Measurements from ENCODE around the gene GDAP2.
"Not testable (repeated sequence)": the region's sequence is repeated elsewhere in the genome, so short reads cannot be mapped to it uniquely, and the experiment has no call there.

Gene GDAP2, protein sequence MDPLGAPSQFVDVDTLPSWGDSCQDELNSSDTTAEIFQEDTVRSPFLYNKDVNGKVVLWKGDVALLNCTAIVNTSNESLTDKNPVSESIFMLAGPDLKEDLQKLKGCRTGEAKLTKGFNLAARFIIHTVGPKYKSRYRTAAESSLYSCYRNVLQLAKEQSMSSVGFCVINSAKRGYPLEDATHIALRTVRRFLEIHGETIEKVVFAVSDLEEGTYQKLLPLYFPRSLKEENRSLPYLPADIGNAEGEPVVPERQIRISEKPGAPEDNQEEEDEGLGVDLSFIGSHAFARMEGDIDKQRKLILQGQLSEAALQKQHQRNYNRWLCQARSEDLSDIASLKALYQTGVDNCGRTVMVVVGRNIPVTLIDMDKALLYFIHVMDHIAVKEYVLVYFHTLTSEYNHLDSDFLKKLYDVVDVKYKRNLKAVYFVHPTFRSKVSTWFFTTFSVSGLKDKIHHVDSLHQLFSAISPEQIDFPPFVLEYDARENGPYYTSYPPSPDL

DNA sequence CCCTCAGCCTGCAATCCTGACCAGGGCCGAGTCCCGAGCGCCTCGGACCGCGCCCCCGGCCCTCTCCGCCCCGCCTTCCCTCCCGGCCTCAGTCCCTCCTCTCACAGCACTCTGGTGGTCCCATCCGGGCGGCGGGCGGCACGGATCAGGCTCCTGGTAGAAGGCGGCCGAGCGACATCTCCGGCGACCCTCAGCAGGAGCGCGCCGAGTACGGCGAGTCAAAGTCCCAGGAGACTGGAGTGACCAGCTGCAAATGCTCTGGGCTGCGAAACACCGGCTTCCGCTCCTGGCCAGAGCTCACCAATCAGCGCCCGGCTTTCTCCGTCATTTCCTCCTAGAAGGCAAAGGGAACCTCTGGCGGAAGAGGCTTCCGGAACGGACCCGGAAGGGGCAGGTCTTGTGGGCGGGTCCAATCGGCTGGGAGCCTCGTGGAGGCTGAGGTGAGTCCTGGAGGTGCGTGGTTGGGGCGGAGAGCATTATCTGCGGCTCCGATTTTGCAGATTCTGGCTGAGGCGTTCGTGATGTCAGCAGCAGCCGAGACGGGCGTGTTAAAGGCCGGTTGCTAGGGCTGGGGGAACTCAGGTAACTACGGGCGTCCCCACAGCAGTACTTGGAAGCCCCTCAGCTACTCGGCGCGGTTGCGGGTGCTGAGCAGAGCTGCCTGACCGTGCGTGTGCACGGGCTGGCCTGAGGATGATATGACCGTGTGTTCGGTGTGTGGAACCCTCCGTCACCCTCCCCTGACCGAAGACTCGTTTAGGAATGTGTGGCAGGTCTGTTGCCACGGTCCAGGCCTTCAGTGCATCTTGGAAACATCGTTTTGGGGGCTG is at the start of gene GDAP2, which contains the start of gene WDR3:
TSS of gene GDAP2 (minus strand) at position 279 of the 830 bp plus-strand sequence. CDS start 9,264 bp downstream, outside the sequence.
TSS of gene WDR3 (plus strand) at position 397 of the 830 bp plus-strand sequence. CDS start 3,581 bp downstream, outside the sequence.
- peak; percentile 88 for DNase-seq

DNA sequence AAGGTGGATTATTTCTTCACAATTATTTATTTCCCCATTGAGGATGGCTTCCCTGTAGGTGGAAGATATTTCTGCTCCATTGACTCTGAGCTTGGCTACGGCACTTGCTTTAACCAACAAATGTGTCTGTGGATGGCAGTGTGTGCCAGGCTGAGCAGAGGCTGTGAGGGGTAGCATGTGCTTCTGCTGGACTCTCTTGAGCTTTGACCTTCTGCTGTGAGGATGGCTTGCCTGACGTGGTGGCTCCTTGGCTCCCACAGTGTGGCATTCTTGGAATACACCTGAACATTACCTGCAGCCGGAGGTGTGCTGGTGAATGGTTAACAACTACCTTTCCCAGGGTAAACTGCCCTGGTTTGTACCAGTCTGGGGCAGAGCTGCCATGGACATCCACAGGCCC is 47.0 kb upstream of the GDAP2 start:
- DNase-seq = no peak

DNA sequence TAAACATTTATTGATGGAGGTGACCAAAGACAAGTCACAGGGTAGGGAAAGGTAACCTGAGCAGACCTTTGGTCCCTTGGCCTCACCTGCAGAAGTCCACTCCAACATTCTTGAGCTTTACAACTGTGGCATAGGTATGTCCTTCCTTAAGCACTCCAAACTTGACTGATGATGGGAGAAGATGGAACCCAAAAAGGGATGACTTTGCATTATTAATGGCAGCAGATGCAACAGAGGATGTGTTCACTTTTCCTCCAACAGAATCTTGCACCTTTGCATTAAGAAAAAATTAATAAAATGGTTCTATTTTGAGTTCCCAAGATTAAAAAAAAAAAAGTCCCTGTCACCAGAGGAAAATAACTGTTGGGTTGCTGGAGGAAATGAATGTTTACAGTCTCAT is 42.4 kb upstream of the GDAP2 start:
- DNase-seq = no peak

DNA sequence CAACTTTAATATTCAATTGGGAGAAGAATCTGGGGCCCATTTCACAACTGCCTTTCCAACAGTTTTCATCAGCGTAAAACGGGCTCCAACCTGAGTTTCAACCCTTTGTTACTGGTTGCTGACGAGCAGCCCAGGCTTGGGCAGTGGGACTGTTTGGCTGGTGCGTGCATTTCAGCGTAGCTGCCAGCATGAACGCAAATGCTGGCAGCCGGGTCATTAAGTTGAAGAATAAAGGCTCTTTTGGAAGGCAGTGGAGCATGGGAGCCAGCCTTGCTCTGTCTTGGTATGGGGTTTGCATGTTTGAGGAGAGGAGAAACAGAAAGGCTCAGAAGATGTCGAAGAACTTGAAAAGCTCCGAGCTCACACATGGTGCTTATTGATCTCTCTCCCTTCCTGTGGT is 40.8 kb upstream of the GDAP2 start:
- DNase-seq = no peak

DNA sequence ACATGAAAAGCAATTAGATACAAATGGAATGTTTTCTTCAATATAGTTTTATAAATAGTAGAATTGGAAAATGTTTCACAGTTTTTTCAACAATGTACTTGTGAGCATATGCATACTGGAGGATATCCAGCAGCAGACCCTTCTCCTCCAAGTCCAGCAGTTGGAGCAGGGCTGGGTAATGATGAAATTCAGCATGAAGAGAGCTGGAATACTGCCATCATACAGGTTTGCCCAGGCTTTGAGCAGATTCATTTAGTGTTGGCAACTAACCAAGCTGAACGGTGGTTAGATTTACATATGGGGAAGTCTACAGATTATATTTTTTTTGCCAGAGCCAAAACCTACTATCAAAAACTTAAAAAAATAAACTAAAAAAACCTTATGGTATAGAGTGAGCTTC is 38.5 kb upstream of the GDAP2 start:
- DNase-seq = no peak

DNA sequence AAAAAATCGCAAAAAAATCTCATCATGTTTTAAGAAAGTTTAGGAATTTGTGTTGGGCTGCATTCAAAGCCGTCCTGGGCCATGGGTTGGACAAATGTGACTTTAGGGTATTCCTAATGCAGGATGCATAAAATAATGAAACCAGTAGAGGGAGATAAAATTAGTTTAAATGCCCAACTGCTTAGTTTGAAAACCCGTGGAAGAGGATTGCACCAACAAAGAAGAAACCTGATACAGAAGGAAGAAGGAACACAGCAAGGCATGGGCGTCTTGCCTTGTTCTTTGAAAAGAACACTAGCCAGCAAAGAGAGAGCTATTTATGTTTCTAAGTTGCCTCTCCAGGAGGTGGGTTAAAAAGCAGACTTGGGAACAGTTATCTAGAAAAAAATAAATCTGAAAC is 38.1 kb upstream of the GDAP2 start:
- no peak for DNase-seq

DNA sequence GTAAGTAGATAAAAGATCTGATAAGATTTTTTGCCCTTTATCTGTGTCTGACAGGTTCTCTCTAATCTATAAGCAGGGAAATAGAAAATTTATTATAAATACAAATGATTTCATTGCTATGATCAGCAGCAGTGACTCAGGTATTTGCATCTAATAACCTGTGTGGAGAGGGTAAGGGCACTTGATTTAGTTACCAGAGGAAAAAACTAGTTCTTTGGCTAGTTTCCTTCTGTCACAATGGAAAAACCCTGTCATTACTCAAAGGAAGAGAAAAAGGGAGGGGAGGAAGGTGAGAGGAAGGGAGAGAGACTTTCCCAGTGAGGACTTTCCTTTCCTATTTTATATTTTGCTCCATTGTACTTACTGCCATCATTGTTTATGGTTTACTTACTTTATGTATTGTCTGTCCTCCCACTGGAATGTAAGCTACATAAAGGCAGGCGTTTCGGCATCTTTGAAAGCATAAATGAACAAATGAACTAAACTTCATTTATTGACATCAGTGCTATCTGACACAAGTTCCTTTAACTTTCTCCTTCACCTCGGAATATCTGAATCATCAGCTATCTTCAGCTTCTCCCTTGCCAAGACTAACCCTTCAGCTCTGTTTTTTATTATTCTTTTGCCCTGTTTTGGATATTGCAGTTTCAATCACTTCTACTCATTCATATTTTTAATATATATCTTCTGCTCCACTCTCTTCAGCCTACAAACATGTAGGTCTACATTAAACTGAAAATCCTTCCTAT is 35.0 kb upstream of the GDAP2 start:
- no peak for DNase-seq

DNA sequence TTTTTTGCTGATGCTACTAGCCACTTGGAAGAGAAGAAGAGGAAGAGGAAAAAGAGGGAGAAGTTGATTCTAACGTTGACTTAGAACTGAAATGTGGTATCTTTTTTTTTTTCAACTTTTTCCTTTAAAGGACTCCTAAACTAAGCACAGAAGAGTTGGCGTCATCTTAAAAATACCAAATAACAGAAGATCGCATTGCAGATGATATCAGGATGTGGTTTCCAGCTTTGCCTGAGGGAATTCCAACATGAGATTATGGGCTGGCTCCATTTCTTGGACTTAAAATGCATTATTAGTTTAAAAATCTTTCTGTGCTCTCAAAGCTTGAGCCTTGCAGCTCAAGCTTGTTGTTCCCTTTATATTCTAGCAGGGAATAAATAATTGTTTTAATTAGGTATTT is 29.9 kb upstream of the GDAP2 start:
- no peak for DNase-seq

DNA sequence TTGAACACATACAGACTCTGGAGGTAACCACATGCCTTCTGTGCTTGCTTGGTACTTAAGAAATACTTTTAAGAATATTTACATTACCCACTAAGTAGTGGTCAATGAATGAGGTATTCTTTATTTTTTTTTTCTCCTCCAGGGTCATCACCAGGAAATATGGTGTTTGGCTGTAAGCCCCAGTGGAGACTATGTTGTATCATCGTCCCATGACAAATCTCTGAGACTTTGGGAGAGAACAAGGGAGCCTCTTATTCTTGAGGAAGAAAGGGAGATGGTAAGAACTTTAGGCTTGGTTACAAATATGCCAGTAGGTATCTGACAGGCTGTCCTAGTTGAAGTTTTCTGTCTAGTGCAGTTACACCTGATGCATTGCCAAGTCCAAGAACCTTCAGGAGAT is 23.0 kb upstream of the GDAP2 start:
- DNase-seq = no peak

DNA sequence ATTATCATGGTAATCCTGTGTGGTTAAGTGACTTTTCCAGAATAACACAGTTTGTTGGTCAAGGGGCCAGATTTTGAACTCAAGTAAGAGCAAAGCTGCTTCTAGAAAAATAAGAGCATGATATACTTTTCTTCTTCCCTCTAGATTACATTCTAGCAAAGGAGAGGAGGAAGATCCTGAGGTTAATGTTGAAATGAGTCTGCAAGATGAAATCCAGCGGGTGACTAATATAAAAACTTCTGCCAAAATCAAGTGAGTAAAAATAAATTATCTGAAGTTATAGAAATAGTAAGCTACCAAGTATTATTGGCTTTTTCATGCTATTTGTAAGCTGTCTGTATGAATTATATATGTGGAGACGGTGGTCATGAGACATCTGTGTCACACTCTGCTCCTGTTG is 12.9 kb upstream of the GDAP2 start:
- no peak for DNase-seq

DNA sequence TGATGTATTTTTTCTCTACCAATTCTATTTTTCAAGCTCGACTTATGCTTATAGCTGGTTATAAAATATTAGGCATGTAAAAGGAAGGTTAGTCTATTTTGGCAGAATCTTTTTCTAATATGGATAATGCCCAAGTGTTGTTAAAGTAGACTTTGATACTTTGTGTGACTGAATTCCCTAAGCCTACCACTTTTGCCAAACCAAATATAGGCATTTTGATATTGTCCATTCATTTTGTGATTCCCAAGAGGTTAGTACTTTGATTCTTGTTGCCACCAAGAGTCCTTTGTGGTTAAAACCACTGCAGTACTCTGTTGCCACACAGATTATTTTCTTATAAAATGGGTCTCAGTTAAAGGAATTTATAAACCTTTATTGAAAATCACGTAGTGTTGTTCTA is 4.3 kb upstream of the GDAP2 start:
- no peak for DNase-seq

DNA sequence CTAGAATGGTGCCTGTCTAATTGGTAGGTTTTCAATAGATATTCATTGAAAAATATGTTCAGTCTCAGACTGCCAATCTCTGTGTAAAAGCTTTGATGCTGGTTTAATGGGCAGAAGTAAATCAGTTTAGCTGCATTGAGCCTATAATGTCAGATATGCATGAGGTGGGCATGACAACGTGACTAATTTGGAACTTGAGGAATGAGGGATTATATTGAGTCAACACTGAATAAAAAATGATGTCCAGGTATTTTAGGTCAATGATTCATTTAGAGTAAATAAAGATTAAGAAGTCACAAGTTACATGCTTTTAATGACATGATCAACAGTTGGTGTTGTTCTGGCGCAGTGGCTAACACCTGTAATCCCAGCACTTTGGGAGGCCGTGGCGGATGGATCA is 3.2 kb upstream of the GDAP2 start:
- no peak for DNase-seq

DNA sequence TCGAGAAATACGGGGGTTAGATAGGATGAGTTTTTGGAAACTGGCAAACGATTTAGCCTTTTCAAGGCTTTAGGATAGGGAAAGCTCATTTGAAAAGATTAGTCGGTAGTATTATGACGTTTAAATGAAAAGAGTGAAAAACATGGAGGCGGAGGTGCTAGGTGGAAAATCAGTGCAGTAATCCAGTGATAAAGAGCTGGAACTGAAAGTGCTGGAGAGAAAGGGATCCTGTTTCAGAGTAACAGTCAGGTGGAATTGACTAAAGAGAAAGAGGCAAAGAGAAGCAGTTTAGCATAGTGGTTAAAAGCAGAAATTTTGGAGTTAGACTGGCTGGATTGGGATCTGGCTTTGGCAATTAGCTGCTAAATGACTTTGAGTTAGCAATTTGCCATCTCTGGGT is 1.1 kb upstream of the GDAP2 start:
- no peak for DNase-seq

DNA sequence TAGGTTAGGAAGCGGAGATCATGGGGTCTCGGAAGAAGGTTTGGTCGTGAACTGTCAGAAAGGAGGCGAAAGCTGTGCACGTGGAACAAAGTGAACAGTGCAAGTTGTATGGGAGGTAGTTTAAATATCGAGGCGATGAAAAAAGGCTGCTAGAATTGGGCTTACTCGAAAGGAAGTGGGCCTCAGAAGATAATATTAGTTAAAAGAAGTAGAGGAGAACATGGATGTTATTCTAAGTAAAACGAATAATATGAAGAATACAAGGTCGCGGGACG is 689 bp upstream of the GDAP2 start:
- no peak for DNase-seq

DNA sequence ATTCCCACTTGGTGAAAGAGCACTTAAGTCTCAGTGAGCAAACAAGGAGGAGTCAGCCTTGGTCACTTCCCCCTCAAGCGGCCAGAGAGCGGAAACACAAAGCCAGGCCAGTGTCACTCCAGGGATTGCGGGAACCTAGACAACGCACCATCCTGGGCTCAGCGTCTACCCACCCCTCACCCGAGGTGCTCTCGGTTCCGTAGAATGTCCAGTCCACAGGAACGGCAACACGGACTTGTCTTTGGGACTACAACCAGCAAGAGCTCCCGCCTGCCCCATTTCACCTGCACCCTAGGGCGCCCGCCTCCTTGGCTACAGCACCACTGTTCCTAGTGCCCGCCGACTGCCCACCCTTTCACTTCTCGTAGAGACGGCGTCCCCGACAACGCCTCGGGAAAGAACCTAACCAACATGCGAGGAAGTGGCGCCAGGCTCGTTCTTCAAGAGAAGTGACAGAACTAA is 509 bp downstream of the GDAP2 start:
- DNase-seq = no peak

DNA sequence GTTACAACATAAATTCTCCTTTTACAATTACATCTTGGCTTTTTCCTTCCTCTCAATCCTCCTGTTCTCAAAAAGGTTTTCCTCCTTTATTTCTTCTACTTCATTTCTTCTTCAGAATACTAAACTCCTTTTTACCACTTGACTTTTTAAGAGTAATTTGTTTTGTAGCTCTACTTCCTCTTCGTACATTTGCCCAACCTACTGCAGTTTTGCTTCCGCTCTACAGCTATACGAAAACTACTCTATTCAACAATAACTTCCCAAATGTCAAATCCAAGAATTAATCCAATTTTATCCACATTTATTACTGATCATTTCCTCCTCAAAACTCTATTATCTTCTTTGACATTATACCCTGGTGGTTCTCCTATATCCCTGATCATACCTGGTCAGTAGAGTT is 3.4 kb downstream of the GDAP2 start:
- DNase-seq = no peak

DNA sequence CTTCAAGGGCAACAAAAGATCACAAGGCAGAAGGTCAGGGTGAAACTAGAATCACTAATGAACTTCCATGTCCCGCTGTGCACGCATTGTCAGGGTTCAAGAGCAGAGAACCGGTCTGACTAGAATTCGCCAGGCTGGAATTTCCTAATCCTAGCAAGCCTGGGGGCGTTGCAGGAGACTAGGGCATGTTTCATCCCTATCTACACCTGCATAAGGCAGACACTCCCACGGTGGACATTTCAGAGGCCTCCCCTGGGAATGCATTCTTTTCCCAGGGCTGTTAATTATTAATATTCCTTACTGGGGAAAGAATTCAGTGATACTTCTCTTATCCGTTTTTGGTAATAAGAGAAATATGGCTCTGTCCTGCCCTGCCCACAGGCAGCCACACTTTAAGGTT is 6.7 kb downstream of the GDAP2 start:
- not testable (repeated sequence) for DNase-seq

DNA sequence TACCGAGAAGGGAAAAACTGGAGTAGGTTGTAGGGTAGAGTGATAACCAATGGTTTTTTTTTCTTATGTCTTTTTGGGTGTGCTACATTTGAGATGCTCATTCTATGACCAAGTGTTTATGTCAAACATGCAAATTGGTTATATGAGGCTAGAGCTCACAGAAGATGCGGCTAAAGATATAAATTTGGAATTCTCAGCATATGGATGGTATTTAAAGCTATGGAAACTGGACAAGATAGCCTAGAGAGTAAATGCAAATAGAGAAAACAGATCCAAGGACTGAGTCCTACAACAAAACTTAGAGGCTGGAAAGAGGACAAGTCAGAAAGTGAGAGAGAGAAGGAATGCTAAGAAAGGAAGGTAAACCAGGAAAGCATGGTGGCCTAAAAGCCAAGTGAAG is 7.4 kb downstream of the GDAP2 start:
- no peak for DNase-seq

DNA sequence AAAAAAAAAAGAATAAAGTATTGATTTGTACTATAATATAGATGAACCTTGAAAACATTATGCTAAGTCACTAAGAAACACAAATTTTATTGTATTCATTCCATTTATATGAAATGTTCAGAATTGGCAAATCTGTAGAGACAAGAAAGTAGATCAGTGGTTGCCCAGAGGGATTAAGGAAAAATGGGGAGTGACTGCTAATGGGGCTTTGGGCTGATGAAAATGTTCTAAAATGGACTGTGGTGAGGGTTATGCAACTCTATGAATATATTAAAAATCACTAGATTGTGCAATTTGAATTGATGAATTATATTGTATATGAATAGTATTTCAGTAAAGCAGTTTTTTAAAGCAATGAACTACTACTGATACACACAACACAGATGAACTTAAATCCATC is 10.0 kb downstream of the GDAP2 start:
- DNase-seq = no peak

DNA sequence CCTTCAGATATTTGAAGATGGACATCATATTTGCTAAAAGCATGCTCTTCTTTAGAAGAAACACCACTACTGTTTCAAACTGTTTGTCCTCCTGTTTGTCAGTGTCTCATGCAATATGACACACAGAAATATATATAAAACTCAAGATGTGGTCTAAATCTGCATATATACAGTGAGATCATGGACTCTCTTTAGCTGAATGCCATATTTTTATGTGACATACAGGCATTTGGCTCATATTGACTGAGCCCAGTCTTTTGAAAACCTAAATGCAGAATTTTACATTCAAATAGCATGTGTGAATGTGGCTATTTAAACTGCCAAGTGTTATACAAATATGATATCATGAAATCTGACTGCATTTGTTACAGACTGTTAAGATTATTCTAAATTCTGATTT is 18.4 kb downstream of the GDAP2 start:
- no peak for DNase-seq

DNA sequence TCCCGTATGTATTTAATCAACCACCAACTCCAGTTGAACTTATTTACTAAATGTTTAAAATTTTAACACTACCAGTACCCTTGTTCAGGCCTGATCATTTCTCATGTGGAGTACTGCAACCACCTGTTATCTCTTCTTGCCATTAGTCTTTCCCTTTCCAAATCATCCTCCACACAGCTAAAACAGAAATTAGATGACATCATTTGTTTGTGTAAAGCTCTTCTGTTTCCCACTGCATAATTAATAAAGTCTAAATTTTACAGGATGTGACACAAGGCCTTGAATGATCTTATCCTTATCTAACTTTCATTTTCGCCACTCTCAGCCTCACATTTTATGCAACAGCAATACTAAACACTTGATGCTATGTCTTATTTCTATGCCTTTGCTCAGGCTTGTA is 24.4 kb downstream of the GDAP2 start:
- DNase-seq = no peak

DNA sequence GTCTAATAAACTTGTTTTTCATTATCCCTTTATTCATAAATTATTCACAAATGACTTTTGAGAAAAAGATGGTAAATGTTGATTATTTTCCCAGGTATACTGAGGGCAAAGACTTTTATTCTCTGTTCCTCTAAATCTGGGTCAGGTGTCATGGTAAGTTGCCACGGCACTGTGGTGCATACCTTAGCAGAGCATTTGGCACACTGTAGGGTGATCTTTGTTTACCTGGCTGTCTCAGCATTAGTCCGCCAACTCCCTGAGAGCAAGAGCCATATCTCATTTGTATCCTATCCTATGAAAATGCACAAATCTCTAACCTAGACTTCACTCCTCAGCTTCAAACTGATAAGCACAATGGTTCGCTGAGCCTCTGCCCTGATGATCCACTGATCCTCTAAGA is 24.9 kb downstream of the GDAP2 start:
- DNase-seq = no peak

DNA sequence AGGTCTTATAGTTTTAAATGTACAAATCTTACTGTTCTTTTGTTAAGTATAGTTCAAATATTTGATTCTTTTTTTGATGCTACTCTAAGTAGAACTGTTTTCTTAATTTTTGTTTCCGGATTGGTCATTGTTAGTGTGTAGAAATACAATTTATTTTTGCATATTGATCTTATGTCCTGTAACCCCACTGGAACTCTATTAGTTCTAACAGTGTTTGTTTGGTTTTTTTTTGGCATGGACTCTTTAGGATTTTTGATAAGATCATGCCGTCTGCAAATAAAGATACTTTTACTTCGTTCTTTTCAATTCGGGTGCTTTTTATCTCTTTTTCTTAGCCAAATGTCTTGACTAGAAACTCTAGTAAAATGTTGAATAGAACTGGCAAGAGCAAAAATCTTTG is 26.5 kb downstream of the GDAP2 start:
- DNase-seq = no peak

All from NCI-H1436 treated with DMSO at 0.1 percent for 48 hours (cell line).